Breast epithelium (tissue), 4 donors: ENCODE measurements around the gene TGFBR1. TPM values are rescaled to one million over a fixed set of nuclear protein-coding genes. Genes with fewer than 3 reads are reported as not detected.

Experiments used
- DNase-seq, 2 donors: peaks; one replicate each; pipeline ENCODE4 v3.0.0-alpha.2; 2019; ENCODE audit warnings: low spot score in 2 of 2
- H3K27ac ChIP-seq, 2 donors: fragments of 200-600 bp; sonication (generic) in 1 of 2; one replicate each; pipeline ENCODE4 v1.5.1; 2016 to 2019; ENCODE audit warnings: mild to moderate bottlenecking in 1 of 2
- H3K27me3 ChIP-seq, 2 donors: fragments of 200-600 bp; sonication (generic) in 1 of 2; one replicate each; pipeline versions ENCODE4 v1.5.1 to v1.6.0; 2017 to 2019; ENCODE audit warnings: control low read depth in 1 of 2, mild to moderate bottlenecking in 1 of 2
- H3K36me3 ChIP-seq: fragments of 200-600 bp; one replicate; pipeline ENCODE4 v1.5.1; 2019
- H3K4me1 ChIP-seq, 2 donors: fragments of 200-600 bp; sonication (generic); one replicate each; pipeline ENCODE4 v1.5.1; 2016 to 2019; ENCODE audit warnings: control low read depth in 1 of 2
- H3K4me3 ChIP-seq, 3 donors: fragments of 200-600 bp; sonication (generic); 1 replicate in 2 of 3; 2 replicates in 1 of 3; pipeline ENCODE4 v1.5.1; 2016 to 2019; ENCODE audit warnings: mild to moderate bottlenecking in 3 of 3, moderate library complexity in 2 of 3
- H3K9me3 ChIP-seq, 2 donors: fragments of 200-600 bp; sonication (generic) in 1 of 2; one replicate each; pipeline ENCODE4 v1.5.1; 2016 to 2019; ENCODE audit warnings: control low read depth in 1 of 2
- POLR2A ChIP-seq: fragments of 450-650 bp; IDR thresholded peaks from one replicate; pipeline ENCODE4 v1.6.1; 2016; ENCODE audit warnings: antibody characterized with exemption, mild to moderate bottlenecking, moderate library complexity
- POLR2AphosphoS5 ChIP-seq, 3 donors: sonication (generic); formaldehyde crosslinking; IDR thresholded peaks; one replicate each; pipeline ENCODE4 v1.6.1; 2017; ENCODE audit warnings: antibody characterized with exemption in 3 of 3
- intact Hi-C: fragments of 100-400 bp; cut with DNase I; formaldehyde crosslinking; loops from one replicate; pipeline ENCODE4 v1.15.1; 2023; ENCODE audit warnings: low total_unique reads
- total RNA-seq, 3 donors: library from RNA; depleted of rRNA; stranded (reverse); fragments of >200 nt; gene quantifications; one replicate each; pipeline ENCODE4 v1.1.0, GENCODE V29; 2016
- TF ChIP-seq, protein P1 (sequence below), 3 donors: fragments of 450-650 bp; IDR thresholded peaks; one replicate each; pipeline ENCODE4 v1.5.1; 2016 to 2017; ENCODE audit warnings: antibody characterized with exemption in 3 of 3, mild to moderate bottlenecking in 3 of 3, moderate library complexity in 3 of 3

Gene TGFBR1
- total RNA-seq, 3 donors from 2014 or later, result 33.1 to 35.4 (median 34.5) TPM

- Histone ChIP-seq H3K9me3 (no peaks in the 10 kb centered on the region), H3K4me3 (peak overlapping the region; percentile 77 to 93 (median 85)), H3K4me1 (peaks cover 0 to 11% of the 10 kb centered on the region in 2 donors), H3K27ac (peak overlapping the region; percentile 90 to 97), H3K27me3 (no peaks in the 10 kb centered on the region), H3K36me3 (no peaks in the 10 kb centered on the region)
- peak in 1 of 3 donors; percentile 29 for TF ChIP-seq POLR2AphosphoS5 (IDR thresholded peaks at IDR 0.05)
- TF ChIP-seq, protein P1, sequence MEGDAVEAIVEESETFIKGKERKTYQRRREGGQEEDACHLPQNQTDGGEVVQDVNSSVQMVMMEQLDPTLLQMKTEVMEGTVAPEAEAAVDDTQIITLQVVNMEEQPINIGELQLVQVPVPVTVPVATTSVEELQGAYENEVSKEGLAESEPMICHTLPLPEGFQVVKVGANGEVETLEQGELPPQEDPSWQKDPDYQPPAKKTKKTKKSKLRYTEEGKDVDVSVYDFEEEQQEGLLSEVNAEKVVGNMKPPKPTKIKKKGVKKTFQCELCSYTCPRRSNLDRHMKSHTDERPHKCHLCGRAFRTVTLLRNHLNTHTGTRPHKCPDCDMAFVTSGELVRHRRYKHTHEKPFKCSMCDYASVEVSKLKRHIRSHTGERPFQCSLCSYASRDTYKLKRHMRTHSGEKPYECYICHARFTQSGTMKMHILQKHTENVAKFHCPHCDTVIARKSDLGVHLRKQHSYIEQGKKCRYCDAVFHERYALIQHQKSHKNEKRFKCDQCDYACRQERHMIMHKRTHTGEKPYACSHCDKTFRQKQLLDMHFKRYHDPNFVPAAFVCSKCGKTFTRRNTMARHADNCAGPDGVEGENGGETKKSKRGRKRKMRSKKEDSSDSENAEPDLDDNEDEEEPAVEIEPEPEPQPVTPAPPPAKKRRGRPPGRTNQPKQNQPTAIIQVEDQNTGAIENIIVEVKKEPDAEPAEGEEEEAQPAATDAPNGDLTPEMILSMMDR (IDR thresholded peaks at IDR 0.05), result no peak
- DNase-seq, result peak; percentile 52 to 65
- intact Hi-C loops, result no loop called here
These were observed 485 bp downstream of the TGFBR1 start for GRCh38 chr9:99105152-99106043.

DNA sequence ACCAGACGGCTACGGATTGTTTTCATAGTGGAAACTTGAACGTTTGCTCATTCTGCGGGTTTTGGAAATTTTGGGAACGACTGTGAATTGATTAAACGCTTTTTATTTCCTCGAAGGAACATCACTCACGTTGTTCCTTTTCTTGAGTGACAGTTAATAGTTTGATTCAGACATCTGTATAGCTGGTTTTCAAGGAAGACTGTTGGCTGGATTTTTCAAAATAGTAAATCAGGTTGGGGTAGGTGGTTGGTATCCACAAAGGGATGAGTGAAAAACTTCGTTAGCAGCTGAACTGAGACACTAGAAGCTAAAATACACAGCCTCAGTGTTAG is 1.1 kb downstream of the TGFBR1 start:
- intact Hi-C loops, result no loop called here
- Histone ChIP-seq H3K4me3 (peak overlapping the region; percentile 77 to 93 (median 85)), H3K36me3 (no peaks in the 10 kb centered on the region), H3K27me3 (no peaks in the 10 kb centered on the region), H3K4me1 (peaks cover 0 to 11% of the 10 kb centered on the region in 2 donors), H3K27ac (peak overlapping the region; percentile 90 to 97), H3K9me3 (no peaks in the 10 kb centered on the region)
- TF ChIP-seq POLR2AphosphoS5 (IDR thresholded peaks at IDR 0.05), result no peak
- TF ChIP-seq, protein P1 (IDR thresholded peaks at IDR 0.05), result no peak
- no peak for DNase-seq

- Histone ChIP-seq H3K27me3 (no peaks in the 10 kb centered on the region), H3K4me1 (peaks cover 0 to 11% of the 10 kb centered on the region in 2 donors), H3K4me3 (no peak overlapping the region), H3K9me3 (no peaks in the 10 kb centered on the region), H3K36me3 (no peaks in the 10 kb centered on the region), H3K27ac (no peak overlapping the region)
- DNase-seq, result no peak
- intact Hi-C loops, result no loop called here
- TF ChIP-seq, protein P1 (IDR thresholded peaks at IDR 0.05), result no peak
- no peak for TF ChIP-seq POLR2AphosphoS5 (IDR thresholded peaks at IDR 0.05)
- no peak for TF ChIP-seq POLR2A
These were observed 2.5 kb downstream of the TGFBR1 start for GRCh38 chr9:99107421-99107820.

DNA sequence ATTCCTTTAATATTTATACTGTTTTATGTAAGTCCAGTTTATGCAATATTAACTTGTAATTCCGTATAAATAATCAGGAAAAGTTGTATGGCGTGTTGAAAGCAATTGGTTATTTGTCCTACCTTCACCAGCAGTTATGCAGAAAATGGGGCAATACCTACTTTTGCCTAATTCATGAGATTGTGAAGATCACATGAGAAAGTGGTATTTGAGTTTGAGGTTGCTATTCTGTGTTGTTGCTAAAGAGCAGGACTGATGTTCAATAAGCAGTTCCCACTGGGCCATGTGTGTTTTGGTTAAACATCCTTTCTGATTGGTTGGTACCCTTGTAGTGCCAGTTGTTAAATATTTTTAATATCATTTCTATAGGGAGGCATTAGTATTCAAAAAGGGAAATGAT is 3.2 kb downstream of the TGFBR1 start:
- H3K36me3 ChIP-seq, result no peaks in the 10 kb centered on the region
- intact Hi-C loops, result no loop called here
- no peak overlapping the region for H3K4me3 ChIP-seq
- H3K27ac ChIP-seq, result no peak overlapping the region
- no peak for TF ChIP-seq POLR2AphosphoS5 (IDR thresholded peaks at IDR 0.05)
- TF ChIP-seq POLR2A, result no peak
- TF ChIP-seq, protein P1 (IDR thresholded peaks at IDR 0.05), result no peak
- no peaks in the 10 kb centered on the region for H3K9me3 ChIP-seq
- peaks cover 0 to 17% of the 10 kb centered on the region in 2 donors for H3K4me1 ChIP-seq
- no peak for DNase-seq
- no peaks in the 10 kb centered on the region for H3K27me3 ChIP-seq

DNA sequence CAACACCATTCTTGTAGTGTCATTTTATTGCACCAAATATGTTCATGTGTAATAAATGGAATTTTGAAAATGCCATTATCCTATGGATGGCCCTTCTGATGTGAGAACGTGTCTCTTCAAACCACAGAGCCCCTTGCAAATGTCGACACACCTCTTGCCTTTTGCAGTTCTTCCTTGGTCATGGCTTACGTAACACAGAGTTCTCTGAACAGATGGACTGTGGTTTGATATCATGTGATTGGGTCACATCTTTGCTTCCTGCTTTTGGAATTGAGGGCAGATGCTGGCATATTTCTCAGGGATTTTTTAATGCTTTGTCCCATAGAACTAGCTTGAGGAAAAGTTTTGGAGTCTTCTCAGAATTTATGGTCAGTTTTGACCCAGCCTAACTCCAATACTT is 4.6 kb downstream of the TGFBR1 start:
- no peak overlapping the region for H3K4me3 ChIP-seq
- no peak overlapping the region for H3K27ac ChIP-seq
- no peak for DNase-seq
- no peak for TF ChIP-seq POLR2A
- peak in 1 of 3 donors; percentile 44 for TF ChIP-seq POLR2AphosphoS5 (IDR thresholded peaks at IDR 0.05)
- TF ChIP-seq, protein P1 (IDR thresholded peaks at IDR 0.05), result no peak
- no peaks in the 10 kb centered on the region for H3K36me3 ChIP-seq
- H3K9me3 ChIP-seq, result no peaks in the 10 kb centered on the region
- intact Hi-C loops, result no loop called here
- H3K4me1 ChIP-seq, result peaks cover 0 to 25% of the 10 kb centered on the region in 2 donors
- H3K27me3 ChIP-seq, result no peaks in the 10 kb centered on the region
